SU-DHL-6 (cell line): ENCODE results near the gene SMYD2.

Experiments
- H2AFZ ChIP-seq: fragments of 200-600 bp; sonication (generic); 2 replicates; pipeline ENCODE4 v1.6.1; 2014; ENCODE audit warnings: low read depth, mild to moderate bottlenecking, moderate library complexity, mixed read lengths, antibody characterized with exemption, low read length; ENCODE audit not compliant: severe bottlenecking
- H3F3A ChIP-seq: fragments of 200-600 bp; shearing (Covaris generic); 2 replicates; pipeline ENCODE4 v1.6.0; 2016; ENCODE audit warnings: antibody characterized with exemption, mild to moderate bottlenecking; ENCODE audit not compliant: insufficient read depth
- H3K27ac ChIP-seq: fragments of 200-600 bp; sonication (generic); 2 replicates; pipeline ENCODE4 v1.5.1; 2016; ENCODE audit warnings: low read depth, mild to moderate bottlenecking, low read length, moderate library complexity, mixed read lengths
- H3K27me3 ChIP-seq: fragments of 200-600 bp; sonication (generic), shearing (Covaris generic); 2 replicates; pipeline ENCODE4 v1.6.0; 2014; ENCODE audit warnings: mild to moderate bottlenecking, low read length
- H3K36me3 ChIP-seq: fragments of 200-600 bp; sonication (generic); 2 replicates; pipeline ENCODE4 v1.6.1; 2014; ENCODE audit warnings: mild to moderate bottlenecking, low read length, mixed read lengths
- H3K4me2 ChIP-seq: fragments of 300-600, 200-600 bp; shearing (Covaris generic), sonication (generic); 2 replicates; pipeline ENCODE4 v1.6.0; 2014; ENCODE audit warnings: low read length, low read depth, mild to moderate bottlenecking; ENCODE audit not compliant: poor library complexity, severe bottlenecking
- H3K4me3 ChIP-seq: fragments of 200-600 bp; sonication (generic); 2 replicates; pipeline ENCODE4 v1.5.1; 2014; ENCODE audit warnings: antibody characterized with exemption, low read length, mild to moderate bottlenecking, mixed read lengths; ENCODE audit not compliant: insufficient read depth, poor library complexity, severe bottlenecking
- H3K79me2 ChIP-seq: fragments of 200-600 bp; sonication (generic); 2 replicates; pipeline ENCODE4 v1.6.1; 2014; ENCODE audit warnings: mild to moderate bottlenecking, low read length, moderate library complexity; ENCODE audit not compliant: insufficient read depth
- H3K9ac ChIP-seq: fragments of 200-600 bp; sonication (generic); 2 replicates; pipeline ENCODE4 v1.7.0; 2014; ENCODE audit warnings: mild to moderate bottlenecking, low read length
- H3K9me2 ChIP-seq: fragments of 200-600 bp; sonication (generic); replicated peaks from 2 replicates; pipeline ENCODE4 v1.6.1; 2014; ENCODE audit warnings: low read length; ENCODE audit not compliant: insufficient read depth
- H3K9me3 ChIP-seq: fragments of 200-600 bp; sonication (generic); 2 replicates; pipeline ENCODE4 v1.6.1; 2014; ENCODE audit warnings: low read length, mixed read lengths; ENCODE audit not compliant: insufficient read depth
- H4K20me1 ChIP-seq: fragments of 200-600 bp; sonication (generic); 2 replicates; pipeline ENCODE4 v1.6.1; 2014; ENCODE audit warnings: low read depth, mild to moderate bottlenecking, antibody characterized with exemption, low read length, moderate library complexity, mixed read lengths
- EZH2phosphoT487 ChIP-seq: fragments of 200-600 bp; sonication (generic), shearing (Covaris generic); conservative IDR thresholded peaks from 2 replicates; pipeline ENCODE4 v1.6.1; 2018; ENCODE audit warnings: mild to moderate bottlenecking, antibody characterized with exemption, low read length, moderate library complexity, mixed read lengths
- TF ChIP-seq, protein P1 (sequence below): fragments of 200-600 bp; sonication (generic); IDR thresholded peaks from one replicate; pipeline ENCODE4 v1.5.1; 2017; ENCODE audit warnings: antibody characterized with exemption, mild to moderate bottlenecking, low read length, moderate library complexity; ENCODE audit not compliant: insufficient read depth, poor library complexity, severe bottlenecking

The SMYD2 gene

DNA sequence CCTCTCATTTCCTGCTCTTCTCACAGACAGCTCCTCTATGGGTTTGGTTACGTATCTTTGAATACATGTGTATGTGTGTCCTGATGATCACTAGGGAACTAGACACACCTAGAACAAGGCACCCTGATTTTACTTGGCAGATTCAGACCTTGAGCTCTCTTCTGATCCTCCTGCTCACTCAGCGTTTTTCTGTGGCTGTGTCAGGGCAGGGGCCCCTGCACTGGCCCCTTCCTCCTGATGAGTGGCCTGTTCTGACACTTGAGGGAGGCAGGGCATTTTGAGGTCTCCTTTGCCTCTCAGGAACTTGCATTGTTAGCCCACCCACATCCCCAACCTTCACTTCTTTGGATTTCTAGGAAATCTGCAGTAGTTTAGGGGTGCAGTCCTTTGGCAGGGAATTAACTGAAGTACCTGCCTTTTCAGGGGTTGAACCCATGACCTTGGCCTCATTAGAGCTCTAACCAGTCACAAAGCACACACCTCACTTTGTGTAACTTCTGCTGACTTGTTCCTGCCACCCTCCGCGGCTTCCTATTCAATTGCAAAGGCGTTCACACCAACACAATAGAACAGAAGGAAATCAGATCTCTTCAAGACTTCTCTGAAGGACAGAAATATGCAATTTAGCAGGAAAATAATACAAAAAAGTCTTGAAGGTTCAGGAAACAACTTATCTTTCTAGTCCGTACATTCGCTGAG is 8.8 kb downstream of the SMYD2 start:
- H3K4me2 ChIP-seq = no peak overlapping the region
- H3K36me3 ChIP-seq = no peaks in the 10 kb centered on the region
- no peaks in the 10 kb centered on the region for H3K79me2 ChIP-seq
- no peak overlapping the region for H3K4me3 ChIP-seq
- no peaks in the 10 kb centered on the region for H3K27me3 ChIP-seq
- H3K9me2 ChIP-seq = no peaks in the 10 kb centered on the region
- TF ChIP-seq, protein P1, sequence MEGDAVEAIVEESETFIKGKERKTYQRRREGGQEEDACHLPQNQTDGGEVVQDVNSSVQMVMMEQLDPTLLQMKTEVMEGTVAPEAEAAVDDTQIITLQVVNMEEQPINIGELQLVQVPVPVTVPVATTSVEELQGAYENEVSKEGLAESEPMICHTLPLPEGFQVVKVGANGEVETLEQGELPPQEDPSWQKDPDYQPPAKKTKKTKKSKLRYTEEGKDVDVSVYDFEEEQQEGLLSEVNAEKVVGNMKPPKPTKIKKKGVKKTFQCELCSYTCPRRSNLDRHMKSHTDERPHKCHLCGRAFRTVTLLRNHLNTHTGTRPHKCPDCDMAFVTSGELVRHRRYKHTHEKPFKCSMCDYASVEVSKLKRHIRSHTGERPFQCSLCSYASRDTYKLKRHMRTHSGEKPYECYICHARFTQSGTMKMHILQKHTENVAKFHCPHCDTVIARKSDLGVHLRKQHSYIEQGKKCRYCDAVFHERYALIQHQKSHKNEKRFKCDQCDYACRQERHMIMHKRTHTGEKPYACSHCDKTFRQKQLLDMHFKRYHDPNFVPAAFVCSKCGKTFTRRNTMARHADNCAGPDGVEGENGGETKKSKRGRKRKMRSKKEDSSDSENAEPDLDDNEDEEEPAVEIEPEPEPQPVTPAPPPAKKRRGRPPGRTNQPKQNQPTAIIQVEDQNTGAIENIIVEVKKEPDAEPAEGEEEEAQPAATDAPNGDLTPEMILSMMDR = no peak
- TF ChIP-seq EZH2phosphoT487 = no peak
- H2AFZ ChIP-seq = no peak overlapping the region
- H3K27ac ChIP-seq = no peak overlapping the region
- no peak overlapping the region for H3K9ac ChIP-seq
- no peaks in the 10 kb centered on the region for H3K9me3 ChIP-seq
- no peaks in the 10 kb centered on the region for H4K20me1 ChIP-seq
- no peaks in the 10 kb centered on the region for H3F3A ChIP-seq

DNA sequence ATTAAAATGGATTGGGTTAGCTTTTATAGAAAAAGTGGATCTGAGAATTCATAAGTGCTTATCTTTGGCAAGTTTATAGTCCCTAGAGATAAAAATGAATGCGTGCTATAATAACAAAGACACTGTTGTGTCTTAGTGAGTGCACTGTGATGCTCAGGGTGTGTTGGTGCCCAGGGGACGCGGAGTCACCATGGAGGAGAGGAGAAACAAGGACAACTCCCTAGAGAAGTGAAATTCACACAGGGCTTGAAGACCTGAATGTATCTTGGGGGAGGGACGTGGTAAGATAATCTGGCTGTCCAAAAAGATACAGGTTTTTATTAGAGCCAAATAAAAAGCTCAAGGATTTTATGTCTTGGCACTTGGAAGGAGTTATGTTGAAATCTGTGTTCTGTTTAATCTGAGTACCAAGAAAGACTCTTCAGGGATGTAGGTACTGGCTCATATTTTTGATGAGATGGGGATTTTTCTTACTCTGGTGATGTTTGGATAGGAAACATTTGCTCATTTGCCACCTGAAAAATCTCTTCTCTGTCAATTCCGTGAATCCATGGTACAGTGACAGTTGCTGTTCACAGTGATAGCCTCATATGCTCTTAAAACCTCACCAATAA is 9.6 kb downstream of the SMYD2 start:
- H3F3A ChIP-seq = no peaks in the 10 kb centered on the region
- no peak overlapping the region for H3K4me3 ChIP-seq
- H4K20me1 ChIP-seq = no peaks in the 10 kb centered on the region
- H3K4me2 ChIP-seq = no peak overlapping the region
- H3K27ac ChIP-seq = no peak overlapping the region
- no peaks in the 10 kb centered on the region for H3K9me3 ChIP-seq
- H3K79me2 ChIP-seq = no peaks in the 10 kb centered on the region
- H2AFZ ChIP-seq = no peak overlapping the region
- no peaks in the 10 kb centered on the region for H3K36me3 ChIP-seq
- no peak for TF ChIP-seq EZH2phosphoT487
- TF ChIP-seq, protein P1 = no peak
- H3K9ac ChIP-seq = no peak overlapping the region
- no peaks in the 10 kb centered on the region for H3K27me3 ChIP-seq
- no peaks in the 10 kb centered on the region for H3K9me2 ChIP-seq

DNA sequence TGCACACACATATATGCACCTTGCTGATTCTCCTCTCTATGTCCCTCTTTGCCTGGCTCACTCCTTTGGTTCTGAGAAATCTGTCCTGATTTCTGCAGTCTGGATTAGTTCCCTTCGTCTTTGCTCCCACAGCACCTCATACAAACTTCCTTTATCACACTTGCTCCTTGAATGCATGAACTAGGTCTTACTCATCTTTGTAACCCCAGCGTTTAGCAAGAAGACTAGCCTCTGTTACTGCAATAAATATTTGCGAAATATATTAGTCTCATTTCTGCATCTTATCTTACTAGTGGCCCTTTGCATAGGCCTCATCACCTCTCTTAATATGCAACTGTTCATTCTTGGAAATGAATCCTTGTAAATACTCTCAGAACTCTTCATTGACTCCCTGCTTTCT is 11.4 kb downstream of the SMYD2 start:
- H3K79me2 ChIP-seq = no peaks in the 10 kb centered on the region
- TF ChIP-seq, protein P1 = no peak
- TF ChIP-seq EZH2phosphoT487 = no peak
- no peak overlapping the region for H3K27ac ChIP-seq
- no peaks in the 10 kb centered on the region for H3K27me3 ChIP-seq
- no peaks in the 10 kb centered on the region for H3K36me3 ChIP-seq
- no peaks in the 10 kb centered on the region for H4K20me1 ChIP-seq
- H3K4me3 ChIP-seq = no peak overlapping the region
- no peak overlapping the region for H2AFZ ChIP-seq
- H3K9me3 ChIP-seq = no peaks in the 10 kb centered on the region
- no peak overlapping the region for H3K9ac ChIP-seq
- H3K9me2 ChIP-seq = no peaks in the 10 kb centered on the region
- no peak overlapping the region for H3K4me2 ChIP-seq
- no peaks in the 10 kb centered on the region for H3F3A ChIP-seq
